ENCODE data around the gene PARP16. TPM values are rescaled to one million over a fixed set of nuclear protein-coding genes. Genes with fewer than 3 reads are reported as not detected.

PARP16 gene
- total RNA-seq (2022; extraction: Qiagen RNA extraction; ENCODE audit: low read depth), result 9.2 to 10.9 TPM (median 10.3 TPM) in 5 replicates

GRCh38 chr15:65286704-65287519 lies at the start of gene PARP16:
PARP16 (minus strand) TSS chr15:65286883; CDS start chr15:65286426, 457 bp downstream.

GRCh38 chr15:65304381-65305149 lies 17.9 kb upstream of the PARP16 start, which contains the start of gene RNU5B-1:
RNU5B-1 (plus strand) TSS chr15:65304677.

DNA sequence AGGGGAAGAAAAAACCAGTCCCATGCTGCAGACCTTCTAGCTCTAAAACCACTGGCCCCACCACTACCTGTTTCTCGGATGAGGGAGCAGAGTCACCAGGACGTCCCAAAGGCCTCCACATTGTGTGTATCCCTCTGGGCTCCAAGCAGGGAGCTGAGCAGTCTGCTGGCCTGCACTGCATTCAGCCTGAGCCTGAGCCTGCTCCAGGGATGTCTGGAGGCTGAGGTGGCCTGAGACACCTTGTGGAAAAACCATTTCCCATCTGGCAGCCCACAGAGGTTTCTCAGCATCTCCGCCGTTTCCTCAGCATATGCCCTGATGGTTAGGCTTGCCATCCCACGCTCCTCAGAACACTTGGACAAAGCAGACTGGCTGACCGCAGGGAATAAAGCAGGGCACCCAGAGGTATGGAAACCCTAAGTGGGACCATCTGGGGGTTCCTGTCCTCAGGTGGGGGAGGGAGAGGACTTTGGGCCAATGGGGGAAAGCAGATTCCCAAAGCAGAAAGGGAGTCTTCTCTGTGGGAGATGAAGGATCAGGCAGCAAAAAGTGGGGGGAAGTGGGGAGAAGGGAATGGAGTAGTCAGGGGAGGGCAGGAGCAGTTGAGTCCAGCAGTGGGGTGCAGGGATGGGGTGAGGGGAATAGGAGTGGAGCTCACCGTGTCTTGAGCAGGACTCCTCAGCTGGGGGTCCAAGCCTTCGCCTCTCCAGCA lies 75.8 kb downstream of the PARP16 start, which contains the start of gene CILP:
CILP (minus strand) TSS at position 704 of the 712 bp plus-strand sequence. CDS start 1,718 bp downstream, outside the sequence.

Other genes with a start within 250 kb of the PARP16 start
- gene SLC51B, start 241.5 kb downstream of the PARP16 start, total RNA-seq (2022; extraction: Qiagen RNA extraction; ENCODE audit: low read depth), result 13.1 to 18.9 TPM (median 15.7 TPM) in 5 replicates
- 0.08 to 0.19 TPM (median 0.15 TPM) in 5 replicates for gene RASL12, start 218.9 kb downstream of the PARP16 start, total RNA-seq (2022; extraction: Qiagen RNA extraction; ENCODE audit: low read depth)
- gene KBTBD13, start 210.1 kb downstream of the PARP16 start, total RNA-seq (2022; extraction: Qiagen RNA extraction; ENCODE audit: low read depth), result not detected in 5 replicates
- gene UBAP1L, start 171.7 kb downstream of the PARP16 start, total RNA-seq (2022; extraction: Qiagen RNA extraction; ENCODE audit: low read depth), result 0.29 to 1.3 TPM (median 0.88 TPM) in 5 replicates
- 22.0 to 29.0 TPM (median 28.4 TPM) in 5 replicates for gene PDCD7, start 153.1 kb downstream of the PARP16 start, total RNA-seq (2022; extraction: Qiagen RNA extraction; ENCODE audit: low read depth)
- gene CLPX, start 101.5 kb downstream of the PARP16 start, total RNA-seq (2022; extraction: Qiagen RNA extraction; ENCODE audit: low read depth), result 42.7 to 63.1 TPM (median 53.0 TPM) in 5 replicates
- 0.07 to 0.09 TPM (median 0.08 TPM) in 5 replicates for gene CILP, start 75.4 kb downstream of the PARP16 start, total RNA-seq (2022; extraction: Qiagen RNA extraction; ENCODE audit: low read depth)
- not detected in 5 replicates for gene RNU5A-1, start 9.2 kb upstream of the PARP16 start, total RNA-seq (2022; extraction: Qiagen RNA extraction; ENCODE audit: low read depth)
- not detected in 5 replicates for gene RNU5B-1, start 17.8 kb upstream of the PARP16 start, total RNA-seq (2022; extraction: Qiagen RNA extraction; ENCODE audit: low read depth)
- 0.12 to 0.19 TPM (median 0.13 TPM) in 3 of 5 replicates, not detected in the others for gene IGDCC3, start 91.1 kb upstream of the PARP16 start, total RNA-seq (2022; extraction: Qiagen RNA extraction; ENCODE audit: low read depth)
- gene IGDCC4, start 136.1 kb upstream of the PARP16 start, total RNA-seq (2022; extraction: Qiagen RNA extraction; ENCODE audit: low read depth), result 1.5 to 2.7 TPM (median 2.4 TPM) in 5 replicates
- 19.9 to 30.0 TPM (median 26.2 TPM) in 5 replicates for gene DPP8, start 230.8 kb upstream of the PARP16 start, total RNA-seq (2022; extraction: Qiagen RNA extraction; ENCODE audit: low read depth)
- 113 to 157 TPM (median 144 TPM) in 5 replicates for gene HACD3, start 243.6 kb upstream of the PARP16 start, total RNA-seq (2022; extraction: Qiagen RNA extraction; ENCODE audit: low read depth)